GM12874 (cell line): ENCODE measurements around the gene SPIRE1.

Experiments used
- TF ChIP-seq, protein P1 (sequence below): IDR thresholded peaks from 2 replicates; pipeline ENCODE4 v1.5.1; 2011; ENCODE audit warnings: low read depth, mild to moderate bottlenecking, control low read depth, low read length, moderate library complexity; ENCODE audit not compliant: insufficient read depth

Gene SPIRE1

GRCh38 chr18:12692206-12692605 lies 34.3 kb upstream of the SPIRE1 start:
- TF ChIP-seq, protein P1, sequence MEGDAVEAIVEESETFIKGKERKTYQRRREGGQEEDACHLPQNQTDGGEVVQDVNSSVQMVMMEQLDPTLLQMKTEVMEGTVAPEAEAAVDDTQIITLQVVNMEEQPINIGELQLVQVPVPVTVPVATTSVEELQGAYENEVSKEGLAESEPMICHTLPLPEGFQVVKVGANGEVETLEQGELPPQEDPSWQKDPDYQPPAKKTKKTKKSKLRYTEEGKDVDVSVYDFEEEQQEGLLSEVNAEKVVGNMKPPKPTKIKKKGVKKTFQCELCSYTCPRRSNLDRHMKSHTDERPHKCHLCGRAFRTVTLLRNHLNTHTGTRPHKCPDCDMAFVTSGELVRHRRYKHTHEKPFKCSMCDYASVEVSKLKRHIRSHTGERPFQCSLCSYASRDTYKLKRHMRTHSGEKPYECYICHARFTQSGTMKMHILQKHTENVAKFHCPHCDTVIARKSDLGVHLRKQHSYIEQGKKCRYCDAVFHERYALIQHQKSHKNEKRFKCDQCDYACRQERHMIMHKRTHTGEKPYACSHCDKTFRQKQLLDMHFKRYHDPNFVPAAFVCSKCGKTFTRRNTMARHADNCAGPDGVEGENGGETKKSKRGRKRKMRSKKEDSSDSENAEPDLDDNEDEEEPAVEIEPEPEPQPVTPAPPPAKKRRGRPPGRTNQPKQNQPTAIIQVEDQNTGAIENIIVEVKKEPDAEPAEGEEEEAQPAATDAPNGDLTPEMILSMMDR = no peak

DNA sequence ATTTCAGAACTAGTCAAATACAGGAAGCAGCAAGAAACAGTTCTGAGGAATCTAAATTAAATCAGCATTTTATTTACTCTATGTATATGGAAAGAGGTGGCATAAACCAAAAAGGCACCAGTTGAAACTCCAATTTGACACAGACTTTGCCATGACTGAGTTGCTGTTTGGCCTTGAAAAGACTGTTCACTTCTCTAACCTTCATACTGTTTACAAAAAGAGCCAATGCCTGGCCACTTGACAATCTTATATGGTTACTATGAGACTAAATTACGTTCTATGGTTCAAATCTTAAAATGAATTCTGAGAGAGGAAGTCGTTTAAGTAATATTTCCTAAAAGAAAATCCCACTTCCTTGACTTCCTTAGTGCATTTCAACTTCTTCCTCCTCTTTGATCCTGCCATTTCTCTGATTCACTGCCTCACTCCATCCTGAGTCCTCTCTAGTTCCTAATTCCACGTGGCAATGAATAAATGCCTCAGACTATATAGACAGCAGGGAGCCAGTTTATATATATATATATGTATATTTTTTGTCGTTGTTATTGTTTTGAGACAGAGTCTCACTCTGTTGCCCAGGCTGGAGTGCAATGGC lies 31.4 kb upstream of the SPIRE1 start:
- TF ChIP-seq, protein P1 = no peak

GRCh38 chr18:12686100-12686499 lies 28.2 kb upstream of the SPIRE1 start:
- TF ChIP-seq, protein P1 = no peak

DNA sequence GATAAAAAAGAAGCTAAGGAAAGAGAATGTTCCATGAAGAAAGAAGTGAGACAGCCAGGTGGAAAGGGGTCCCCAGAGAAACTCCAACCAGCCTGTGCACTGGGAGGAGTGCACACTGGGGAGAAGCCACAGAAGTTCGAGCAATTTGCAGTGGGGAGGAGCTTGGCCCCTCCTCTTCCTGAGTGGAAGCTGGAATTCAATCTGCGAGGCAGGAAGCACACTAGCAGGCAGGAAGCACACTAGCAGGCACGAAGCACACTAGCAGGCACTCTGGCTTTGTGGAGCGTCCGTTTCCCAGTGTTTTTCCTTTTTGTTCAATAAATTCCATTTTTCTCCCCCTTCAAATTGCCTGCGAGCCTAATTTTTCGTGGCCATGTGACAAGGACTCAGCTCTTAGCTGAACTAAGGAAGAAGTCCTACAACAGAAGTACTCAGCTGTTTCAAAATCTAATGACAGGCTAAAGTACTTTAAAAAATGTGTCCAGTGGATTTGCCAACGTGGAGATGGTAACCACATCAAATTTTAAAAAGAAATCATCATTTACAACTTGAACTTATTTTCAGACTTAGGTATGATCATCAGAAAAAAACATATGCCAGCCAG lies 21.4 kb upstream of the SPIRE1 start:
- TF ChIP-seq, protein P1 = no peak

- TF ChIP-seq, protein P1 = no peak
These were observed 10.1 kb upstream of the SPIRE1 start for GRCh38 chr18:12668041-12668440.

DNA sequence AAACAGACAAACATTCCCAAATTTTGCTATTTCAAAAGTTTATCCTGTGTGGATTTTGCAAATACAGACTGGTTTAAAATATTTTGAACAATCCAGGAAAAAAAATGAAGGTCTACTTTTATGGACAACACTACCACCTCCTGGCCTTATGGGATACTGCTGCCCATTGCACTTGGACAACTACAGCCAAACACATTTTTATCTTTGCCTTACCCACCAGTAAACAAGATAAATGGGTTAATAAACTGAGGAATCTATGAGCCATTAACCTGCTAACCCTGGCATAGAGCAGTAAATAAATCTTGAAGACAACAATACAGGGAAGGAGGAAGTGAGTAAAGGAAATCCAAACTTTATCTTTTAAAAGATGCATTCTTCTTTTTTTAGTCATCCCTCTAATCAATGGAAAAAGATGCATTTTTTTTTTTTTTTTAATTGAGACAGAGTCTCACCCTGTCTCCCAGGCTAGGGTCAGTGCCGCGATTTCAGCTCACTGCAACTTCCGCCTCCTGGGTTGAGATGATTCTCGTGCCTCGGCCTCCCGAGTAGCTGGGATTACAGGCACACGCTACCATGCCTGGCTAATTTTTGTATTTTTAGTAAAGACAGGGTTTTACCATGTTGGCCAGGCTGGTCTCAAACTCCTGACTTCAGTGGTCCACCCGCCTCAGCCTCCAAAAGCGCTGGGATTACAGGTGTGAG lies 2.1 kb upstream of the SPIRE1 start:
- TF ChIP-seq, protein P1 = peak; percentile 68

DNA sequence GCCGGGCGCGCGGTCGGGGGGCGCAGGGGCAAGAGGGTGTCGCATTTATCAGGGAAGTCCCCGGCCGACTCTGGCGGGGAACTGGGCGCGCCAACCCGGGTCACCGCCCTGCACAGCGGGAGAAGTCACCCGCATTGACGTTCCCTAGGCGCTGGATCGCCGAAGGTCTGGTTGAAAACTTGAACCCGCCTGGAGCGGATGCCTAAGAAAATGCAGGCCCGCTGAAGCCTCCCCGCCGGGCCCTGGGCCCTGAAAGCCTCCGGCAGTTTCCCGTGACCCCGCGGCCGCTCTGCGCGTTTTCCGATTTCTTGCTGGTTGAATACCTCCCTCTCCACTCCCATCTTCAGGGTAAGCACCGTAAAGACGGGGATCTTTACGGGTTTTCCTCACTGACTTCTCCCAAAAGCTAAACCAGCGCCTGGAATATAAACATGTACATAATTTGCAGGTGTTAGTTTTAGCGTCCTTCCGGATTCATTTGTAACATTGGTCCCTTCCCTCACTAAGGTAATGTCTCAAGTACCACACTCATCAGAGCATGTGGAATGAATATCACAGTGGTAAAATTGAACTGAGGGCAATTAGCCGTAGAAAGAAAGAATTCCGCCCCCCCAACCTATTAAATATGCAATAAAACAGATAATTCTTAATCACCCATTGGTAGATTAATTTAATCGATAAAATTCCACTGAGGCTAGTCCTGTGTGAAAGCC lies 675 bp upstream of the SPIRE1 start:
- TF ChIP-seq, protein P1 = no peak
